OCI-LY3 (cell line): ENCODE data around the gene TCF3.

Source experiments
- H2AFZ ChIP-seq: fragments of 200-600, 300-600 bp; shearing (Covaris generic); 2 replicates; pipeline ENCODE4 v1.6.0; 2014; ENCODE audit warnings: antibody characterized with exemption, low read depth, low read length
- H3K27ac ChIP-seq: fragments of 200-600, 300-600 bp; sonication (generic); 2 replicates; pipeline ENCODE4 v1.5.1; 2014; ENCODE audit warnings: mild to moderate bottlenecking, low read length, moderate library complexity, mixed read lengths
- H3K27me3 ChIP-seq: fragments of 200-600, 300-600 bp; sonication (generic); 2 replicates; pipeline ENCODE4 v1.6.1; 2014; ENCODE audit warnings: low read depth, low read length, mixed read lengths
- H3K36me3 ChIP-seq: fragments of 200-600, 300-600 bp; sonication (generic); replicated peaks from 2 replicates; pipeline ENCODE3; 2014; ENCODE audit warnings: low read depth, low read length, mixed read lengths
- H3K4me1 ChIP-seq: fragments of 300-600, 200-600 bp; sonication (generic); 2 replicates; pipeline ENCODE4 v1.6.1; 2014; ENCODE audit warnings: low read length, mixed read lengths
- H3K4me2 ChIP-seq: fragments of 200-600, 300-600 bp; sonication (generic); 2 replicates; pipeline ENCODE4 v1.6.1; 2014; ENCODE audit warnings: low read length, mixed read lengths
- H3K4me3 ChIP-seq: fragments of 300-600, 200-600 bp; sonication (generic); 2 replicates; pipeline ENCODE4 v1.5.1; 2014; ENCODE audit warnings: antibody characterized with exemption, mild to moderate bottlenecking, low read length, moderate library complexity
- H3K79me2 ChIP-seq: fragments of 300-600, 200-600 bp; shearing (Covaris generic); 2 replicates; pipeline ENCODE4 v1.6.1; 2014; ENCODE audit warnings: mild to moderate bottlenecking, low read length, mixed read lengths
- H3K9ac ChIP-seq: fragments of 300-600, 200-600 bp; shearing (Covaris generic); 2 replicates; pipeline ENCODE4 v1.6.0; 2014; ENCODE audit warnings: mild to moderate bottlenecking, low read length, moderate library complexity
- H3K9me3 ChIP-seq: fragments of 200-600, 300-600 bp; shearing (Covaris generic); 2 replicates; pipeline ENCODE4 v1.6.1; 2014; ENCODE audit warnings: low read length, mixed read lengths; ENCODE audit not compliant: insufficient read depth
- H4K20me1 ChIP-seq: fragments of 200-600, 300-600 bp; sonication (generic); 2 replicates; pipeline ENCODE4 v1.6.1; 2016; ENCODE audit warnings: low read length, mixed read lengths; ENCODE audit not compliant: insufficient read depth
- CTCF ChIP-seq: fragments of 200-600, 300-600 bp; sonication (generic); IDR thresholded peaks from 2 replicates; pipeline ENCODE4 v1.5.1; 2014; ENCODE audit warnings: antibody characterized with exemption, low read length, low read depth
- EZH2phosphoT487 ChIP-seq: fragments of 200-600 bp; shearing (Covaris generic); IDR thresholded peaks from 2 replicates; pipeline ENCODE4 v1.6.1; 2018; ENCODE audit warnings: antibody characterized with exemption, mixed run types, low read depth

TCF3 gene

GRCh38 chr19:1612114-1613086 is 40.0 kb downstream of the TCF3 start:
- Histone ChIP-seq H3K4me1 (peaks cover 6% of the 10 kb centered on the region), H3K9ac (no peak overlapping the region), H2AFZ (no peak overlapping the region), H3K27me3 (no peaks in the 10 kb centered on the region), H3K9me3 (no peaks in the 10 kb centered on the region), H3K27ac (no peak overlapping the region), H3K36me3 (peaks cover 75% of the 10 kb centered on the region), H4K20me1 (peaks cover 18% of the 10 kb centered on the region), H3K4me3 (no peak overlapping the region), H3K79me2 (no peaks in the 10 kb centered on the region), H3K4me2 (no peak overlapping the region)
- TF ChIP-seq EZH2phosphoT487 = no peak
- no peak for TF ChIP-seq CTCF

GRCh38 chr19:1611353-1611752 is 41.1 kb downstream of the TCF3 start:
- peaks cover 8% of the 10 kb centered on the region for H4K20me1 ChIP-seq
- H3K9ac ChIP-seq = no peak overlapping the region
- H3K27ac ChIP-seq = no peak overlapping the region
- H3K79me2 ChIP-seq = no peaks in the 10 kb centered on the region
- H3K27me3 ChIP-seq = no peaks in the 10 kb centered on the region
- H3K4me2 ChIP-seq = no peak overlapping the region
- H3K9me3 ChIP-seq = no peaks in the 10 kb centered on the region
- H2AFZ ChIP-seq = no peak overlapping the region
- peaks cover 5% of the 10 kb centered on the region for H3K4me1 ChIP-seq
- peaks cover 64% of the 10 kb centered on the region for H3K36me3 ChIP-seq
- no peak overlapping the region for H3K4me3 ChIP-seq
- TF ChIP-seq CTCF = no peak
- TF ChIP-seq EZH2phosphoT487 = no peak

- no peak overlapping the region for H3K9ac ChIP-seq
- H3K4me2 ChIP-seq = no peak overlapping the region
- peaks cover 8% of the 10 kb centered on the region for H3K4me1 ChIP-seq
- no peak overlapping the region for H3K27ac ChIP-seq
- no peaks in the 10 kb centered on the region for H3K79me2 ChIP-seq
- no peaks in the 10 kb centered on the region for H3K27me3 ChIP-seq
- peaks cover 5% of the 10 kb centered on the region for H4K20me1 ChIP-seq
- no peak overlapping the region for H3K4me3 ChIP-seq
- H3K36me3 ChIP-seq = peaks cover 59% of the 10 kb centered on the region
- H3K9me3 ChIP-seq = no peaks in the 10 kb centered on the region
- H2AFZ ChIP-seq = no peak overlapping the region
- no peak for TF ChIP-seq CTCF
Observed at GRCh38 chr19:1610579-1610978, 41.8 kb downstream of the TCF3 start.

GRCh38 chr19:1609680-1610474 is 42.5 kb downstream of the TCF3 start:
- peaks cover 4% of the 10 kb centered on the region for H3K79me2 ChIP-seq
- no peak overlapping the region for H3K9ac ChIP-seq
- no peak overlapping the region for H2AFZ ChIP-seq
- no peak overlapping the region for H3K4me3 ChIP-seq
- peaks cover 52% of the 10 kb centered on the region for H3K36me3 ChIP-seq
- H3K27ac ChIP-seq = no peak overlapping the region
- peaks cover 5% of the 10 kb centered on the region for H4K20me1 ChIP-seq
- peaks cover 8% of the 10 kb centered on the region for H3K4me1 ChIP-seq
- H3K4me2 ChIP-seq = no peak overlapping the region
- H3K9me3 ChIP-seq = no peaks in the 10 kb centered on the region
- H3K27me3 ChIP-seq = no peaks in the 10 kb centered on the region
- TF ChIP-seq CTCF (no peak), EZH2phosphoT487 (no peak)
